CD14-positive monocyte (primary cell): ENCODE results near the gene SPRTN. TPM values are rescaled to one million over a fixed set of nuclear protein-coding genes. Genes with fewer than 3 reads are reported as not detected.

Source experiments
- DNase-seq, 3 donors: peaks; one replicate each; pipeline ENCODE4 v3.0.0-alpha.2; 2011 to 2022
- H2AFZ ChIP-seq: 2 replicates; pipeline ENCODE4 v1.6.0; 2012; ENCODE audit warnings: mild to moderate bottlenecking, low read depth, low read length, inconsistent platforms; ENCODE audit not compliant: insufficient read depth, poor library complexity, severe bottlenecking
- H3K27ac ChIP-seq, 2 donors: 1 replicate in 1 of 2; 2 replicates in 1 of 2; pipeline ENCODE4 v1.5.1; 2012 to 2013; ENCODE audit warnings: low read length in 2 of 2, control low read depth in 1 of 2, inconsistent platforms in 1 of 2, low read depth in 1 of 2, mild to moderate bottlenecking in 1 of 2
- H3K27me3 ChIP-seq, 2 donors: one replicate each; pipeline versions ENCODE4 v1.6.0 to v1.6.1; 2011 to 2013; ENCODE audit warnings: low read length in 2 of 2; ENCODE audit not compliant: control insufficient read depth in 2 of 2, insufficient read depth in 2 of 2
- H3K36me3 ChIP-seq, 2 donors: replicated peaks in 1 of 2; 1 replicate in 1 of 2; 2 replicates in 1 of 2; pipeline versions ENCODE4 v1.5.1 to v1.6.1; 2012 to 2013; ENCODE audit warnings: low read length in 2 of 2, control low read depth in 1 of 2, inconsistent platforms in 1 of 2, mild to moderate bottlenecking in 1 of 2; ENCODE audit not compliant: insufficient read depth in 2 of 2, control insufficient read depth in 1 of 2
- H3K4me1 ChIP-seq, 2 donors: 1 replicate in 1 of 2; 2 replicates in 1 of 2; pipeline versions ENCODE4 v1.5.1 to v1.6.1; 2012 to 2013; ENCODE audit warnings: low read length in 2 of 2, control low read depth in 1 of 2, inconsistent platforms in 1 of 2, mild to moderate bottlenecking in 1 of 2, moderate library complexity in 1 of 2; ENCODE audit not compliant: insufficient read depth in 2 of 2, control insufficient read depth in 1 of 2
- H3K4me2 ChIP-seq: replicated peaks from 2 replicates; pipeline ENCODE3; 2012; ENCODE audit warnings: low read length, moderate library complexity, mild to moderate bottlenecking; ENCODE audit not compliant: poor library complexity, severe bottlenecking; ENCODE audit errors: extremely low read depth
- H3K4me3 ChIP-seq, 3 experiments: fragments of 200-600 bp in 1 of 3; sonication (generic) in 1 of 3; replicated peaks in 1 of 3; 1 replicate in 2 of 3; 2 replicates in 1 of 3; pipeline ENCODE4 v1.5.1; 2011 to 2013; ENCODE audit warnings: low read length in 3 of 3, mild to moderate bottlenecking in 3 of 3, control low read depth in 2 of 3, low read depth in 2 of 3, inconsistent platforms in 1 of 3, moderate library complexity in 1 of 3
- H3K79me2 ChIP-seq: 2 replicates; pipeline ENCODE4 v1.6.0; 2012; ENCODE audit warnings: mild to moderate bottlenecking, control low read depth, inconsistent platforms, low read length, moderate library complexity; ENCODE audit not compliant: insufficient read depth
- H3K9ac ChIP-seq: 2 replicates; pipeline ENCODE4 v1.6.0; 2017; ENCODE audit warnings: low read length, mild to moderate bottlenecking; ENCODE audit not compliant: insufficient read depth, poor library complexity, severe bottlenecking
- H3K9me3 ChIP-seq, 2 donors: replicated peaks in 1 of 2; 1 replicate in 1 of 2; 2 replicates in 1 of 2; pipeline versions ENCODE4 v1.5.1 to v1.6.1; 2012 to 2013; ENCODE audit warnings: low read length in 2 of 2, control low read depth in 1 of 2; ENCODE audit not compliant: control insufficient read depth in 1 of 2, insufficient read depth in 1 of 2
- H4K20me1 ChIP-seq: 2 replicates; pipeline ENCODE4 v1.6.0; 2012; ENCODE audit warnings: mild to moderate bottlenecking, low read length, control low read depth, moderate library complexity; ENCODE audit not compliant: insufficient read depth
- H3K27ac Mint-ChIP-seq, 7 donors: one replicate each; pipeline ENCODE4 v1.8.0; 2020; ENCODE audit warnings: mild to moderate bottlenecking in 7 of 7, mixed read lengths in 7 of 7, moderate library complexity in 6 of 7, inconsistent platforms in 2 of 7
- H3K27me3 Mint-ChIP-seq, 3 donors: one replicate each; pipeline ENCODE4 v1.8.0; 2021 to 2022; ENCODE audit warnings: low read depth in 3 of 3, mild to moderate bottlenecking in 3 of 3, mixed read lengths in 3 of 3, moderate library complexity in 3 of 3, inconsistent platforms in 1 of 3
- H3K36me3 Mint-ChIP-seq, 2 donors: one replicate each; pipeline ENCODE4 v1.8.0; 2020; ENCODE audit warnings: mixed read lengths in 2 of 2, inconsistent platforms in 1 of 2, mild to moderate bottlenecking in 1 of 2
- H3K4me1 Mint-ChIP-seq: one replicate; pipeline ENCODE4 v1.8.0; 2020; ENCODE audit warnings: mild to moderate bottlenecking, mixed read lengths
- H3K4me3 Mint-ChIP-seq, 2 donors: one replicate each; pipeline ENCODE4 v1.8.0; 2020; ENCODE audit warnings: mild to moderate bottlenecking in 2 of 2, mixed read lengths in 2 of 2, moderate library complexity in 1 of 2
- H3K9me3 Mint-ChIP-seq, 7 donors: one replicate each; pipeline ENCODE4 v1.8.0; 2020 to 2022; ENCODE audit warnings: mixed read lengths in 7 of 7, mild to moderate bottlenecking in 6 of 7, moderate library complexity in 6 of 7, inconsistent platforms in 2 of 7
- CTCF ChIP-seq: fragments of 200-600 bp; IDR thresholded peaks from one replicate; pipeline ENCODE4 v1.8.0; 2022; ENCODE audit warnings: antibody characterized with exemption, mild to moderate bottlenecking
- WGBS: methylation state at CpG from one replicate; pipeline ENCODE4 v1.1.5; 2013; ENCODE audit warnings: missing lambda C conversion rate; ENCODE audit not compliant: insufficient coverage; 5-methylcytosine and 5-hydroxymethylcytosine counted together
- intact Hi-C, 2 donors: fragments of 100-400 bp; cut with micrococcal nuclease; formaldehyde crosslinking; loops; one replicate each; pipeline versions ENCODE4 v1.15.0 to v1.15.1; 2023
- polyA plus RNA-seq, 3 donors: library from polyadenylated mRNA; depleted of rRNA in 1 of 3; unstranded in 2 of 3; stranded (reverse) in 1 of 3; fragments of 300-500 nt in 2 of 3; fragments of >200 nt in 1 of 3; fragmentation: Illumina TruSeq in 2 of 3; gene quantifications; 1 replicate in 2 of 3; 2 replicates in 1 of 3; pipeline ENCODE4 v1.2.3, GENCODE V29; 2012 to 2021

Gene SPRTN
- polyA plus RNA-seq, 3 donors, result 4.5 to 9.1 (median 7.8) TPM

GRCh38 chr1:231327617-231328016, 10.5 kb upstream of the SPRTN start:
- Histone ChIP-seq H4K20me1 (peaks cover 39% of the 10 kb centered on the region), H3K4me2 (no peak overlapping the region), H3K36me3 (peaks cover 5 to 7% of the 10 kb centered on the region in 2 donors), H3K27me3 (no peaks in the 10 kb centered on the region), H3K4me3 (no peak overlapping the region), H2AFZ (no peak overlapping the region), H3K4me1 (no peaks in the 10 kb centered on the region), H3K27ac (no peak overlapping the region), H3K9me3 (no peaks in the 10 kb centered on the region), H3K79me2 (peaks cover 16% of the 10 kb centered on the region), H3K9ac (no peak overlapping the region)
- Mint-ChIP-seq H3K36me3 (peaks cover 4 to 19% of the 10 kb centered on the region in 2 donors), H3K27me3 (no peaks in the 10 kb centered on the region), H3K4me3 (no peak overlapping the region), H3K9me3 (peaks cover 0 to 2% (median 0%) of the 10 kb centered on the region in 7 donors), H3K4me1 (peaks cover 5% of the 10 kb centered on the region), H3K27ac (no peak overlapping the region)
- intact Hi-C loops, result no loop called here
- DNase-seq, result no peak
- no CpG with 5 or more reads among the region's 5 CpGs for WGBS
- no peak for TF ChIP-seq CTCF

GRCh38 chr1:231329483-231329882, 8.6 kb upstream of the SPRTN start:
- intact Hi-C loops, result no loop called here
- Mint-ChIP-seq H3K9me3 (peaks cover 0 to 2% (median 0%) of the 10 kb centered on the region in 7 donors), H3K4me1 (peaks cover 23% of the 10 kb centered on the region), H3K36me3 (peaks cover 5 to 23% of the 10 kb centered on the region in 2 donors), H3K4me3 (no peak overlapping the region), H3K27me3 (no peaks in the 10 kb centered on the region), H3K27ac (no peak overlapping the region)
- no peak overlapping the region for H3K4me3 ChIP-seq
- no peaks in the 10 kb centered on the region for H3K27me3 ChIP-seq
- TF ChIP-seq CTCF, result no peak
- H4K20me1 ChIP-seq, result peaks cover 58% of the 10 kb centered on the region
- no peak overlapping the region for H3K9ac ChIP-seq
- DNase-seq, result no peak
- H2AFZ ChIP-seq, result no peak overlapping the region
- no CpG with 5 or more reads among the region's 7 CpGs for WGBS
- H3K79me2 ChIP-seq, result peaks cover 34% of the 10 kb centered on the region
- H3K27ac ChIP-seq, result no peak overlapping the region
- H3K4me1 ChIP-seq, result peaks cover 9 to 15% of the 10 kb centered on the region in 2 donors
- H3K4me2 ChIP-seq, result no peak overlapping the region
- no peaks in the 10 kb centered on the region for H3K9me3 ChIP-seq
- H3K36me3 ChIP-seq, result peaks cover 7% of the 10 kb centered on the region in 2 donors
